Hepatocyte (in vitro differentiated cells): Measurements from ENCODE around the gene CCDC183.

ENCODE experiments used
- CTCF ChIP-seq: fragments of 200-600 bp; sonication (generic); IDR thresholded peaks from 2 replicates; pipeline ENCODE4 v1.5.1; 2016; ENCODE audit warnings: antibody characterized with exemption, mild to moderate bottlenecking; ENCODE audit not compliant: poor library complexity
- EZH2phosphoT487 ChIP-seq: fragments of 200-600 bp; sonication (generic); IDR thresholded peaks from one replicate; pipeline ENCODE4 v1.6.1; 2018; ENCODE audit warnings: antibody characterized with exemption, mild to moderate bottlenecking, low read depth, moderate library complexity; ENCODE audit not compliant: unreplicated experiment, severe bottlenecking

GRCh38 chr9:136854113-136854841 is 58.1 kb downstream of the CCDC183 start:
- no peak for TF ChIP-seq CTCF
- no peak for TF ChIP-seq EZH2phosphoT487
